AG09319 (cell line): Measurements from ENCODE around the gene LILRA5.
"Not testable (repeated sequence)": the region's sequence is repeated elsewhere in the genome, so short reads cannot be mapped to it uniquely, and the experiment has no call there.

Experiments used
- DNase-seq: peaks from one replicate; pipeline ENCODE4 v3.0.0-alpha.2; 2010; ENCODE audit warnings: low read depth; ENCODE audit errors: extremely low read depth
- CTCF ChIP-seq: IDR thresholded peaks from 2 replicates; pipeline ENCODE4 v1.5.1; 2011; ENCODE audit warnings: low read depth, mild to moderate bottlenecking, inconsistent platforms, low read length, moderate library complexity

The LILRA5 gene

GRCh38 chr19:54302257-54302656, 10.7 kb downstream of the LILRA5 start:
- DNase-seq, result no peak

GRCh38 chr19:54299515-54299914, 13.5 kb downstream of the LILRA5 start:
- no peak for TF ChIP-seq CTCF
- no peak for DNase-seq

More at GRCh38 chr19:54302257-54302656, 10.7 kb downstream of the LILRA5 start:
- TF ChIP-seq CTCF, result no peak

DNA sequence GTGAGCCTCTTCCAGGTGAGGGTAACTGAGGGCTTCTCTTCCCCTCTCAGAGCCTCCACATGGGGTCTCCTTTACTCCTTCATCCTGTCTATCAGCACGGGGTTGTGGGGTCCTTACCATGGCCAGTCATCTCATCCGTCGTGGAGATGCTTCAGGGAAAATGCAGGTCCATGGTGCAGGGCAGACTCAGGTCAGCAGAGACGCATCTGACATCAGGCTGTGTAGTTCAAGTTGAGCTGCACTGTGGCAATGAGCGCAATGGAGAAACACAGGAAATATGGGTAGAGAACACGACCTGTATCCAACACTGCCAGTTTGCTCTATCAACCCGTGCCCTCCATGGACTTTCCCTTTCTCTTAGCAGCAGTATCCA, 13.9 kb downstream of the LILRA5 start:
- no peak for DNase-seq
- no peak for TF ChIP-seq CTCF

GRCh38 chr19:54298357-54299125, 14.4 kb downstream of the LILRA5 start:
- no peak for DNase-seq
- no peak for TF ChIP-seq CTCF

DNA sequence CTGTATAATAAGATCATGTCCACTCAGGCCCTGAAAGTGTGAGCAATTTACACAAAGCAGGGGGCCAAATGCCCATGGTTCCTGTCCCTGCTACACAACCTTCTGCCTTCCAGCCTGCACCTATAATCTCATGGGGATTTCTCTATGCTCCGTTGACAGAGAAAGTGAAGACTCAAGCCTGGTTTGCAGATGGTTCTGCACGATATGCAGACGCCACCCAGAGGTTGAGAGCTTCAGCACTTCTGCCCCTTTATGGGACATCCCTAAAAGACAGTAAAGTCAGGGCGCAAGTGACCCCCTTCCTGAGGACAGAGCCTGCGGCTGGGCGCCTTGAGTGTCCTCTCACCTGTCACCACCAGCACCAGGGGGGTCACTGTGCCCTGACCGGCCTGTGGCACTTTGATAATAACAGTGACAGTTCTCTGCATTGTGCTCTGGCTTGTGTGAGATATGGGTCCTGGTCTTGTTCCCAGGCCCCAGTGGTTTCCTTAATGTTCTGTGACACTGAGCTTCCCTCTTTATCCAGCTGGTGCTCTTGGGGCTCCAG, 15.1 kb downstream of the LILRA5 start:
- no peak for DNase-seq
- no peak for TF ChIP-seq CTCF

GRCh38 chr19:54294539-54294938, 18.4 kb downstream of the LILRA5 start:
- DNase-seq, result no peak
- TF ChIP-seq CTCF, result no peak

GRCh38 chr19:54289160-54289559, 23.8 kb downstream of the LILRA5 start:
- DNase-seq, result not testable (repeated sequence)

- peak; percentile 2 for DNase-seq
- TF ChIP-seq CTCF, result no peak
These were observed 25.5 kb downstream of the LILRA5 start for GRCh38 chr19:54287456-54287855.

GRCh38 chr19:54286283-54286682, 26.7 kb downstream of the LILRA5 start:
- not testable (repeated sequence) for DNase-seq

GRCh38 chr19:54285427-54286056, 27.4 kb downstream of the LILRA5 start:
- not testable (repeated sequence) for DNase-seq
